Glutamatergic neuron (in vitro differentiated cells): ENCODE measurements around the gene TSPO. TPM values are rescaled to one million over a fixed set of nuclear protein-coding genes. Genes with fewer than 3 reads are reported as not detected.

Experiments
- DNase-seq: peaks from one replicate; pipeline ENCODE4 v3.0.0; 2022
- H3K27ac Mint-ChIP-seq: one replicate; pipeline ENCODE4 v1.8.0; 2020; ENCODE audit warnings: mild to moderate bottlenecking, mixed read lengths, inconsistent platforms; ENCODE audit not compliant: unreplicated experiment
- H3K27me3 Mint-ChIP-seq: one replicate; pipeline ENCODE4 v1.8.0; 2020; ENCODE audit warnings: mild to moderate bottlenecking, moderate library complexity, mixed read lengths, inconsistent platforms; ENCODE audit not compliant: unreplicated experiment
- H3K36me3 Mint-ChIP-seq: one replicate; pipeline ENCODE4 v1.8.0; 2020; ENCODE audit warnings: mild to moderate bottlenecking, mixed read lengths, inconsistent platforms; ENCODE audit not compliant: unreplicated experiment
- H3K4me1 Mint-ChIP-seq: one replicate; pipeline ENCODE4 v1.8.0; 2020; ENCODE audit warnings: mild to moderate bottlenecking, low read depth, mixed read lengths, inconsistent platforms; ENCODE audit not compliant: unreplicated experiment
- H3K4me3 Mint-ChIP-seq: one replicate; pipeline ENCODE4 v1.8.0; 2020; ENCODE audit warnings: mild to moderate bottlenecking, mixed read lengths, inconsistent platforms; ENCODE audit not compliant: unreplicated experiment
- H3K9me3 Mint-ChIP-seq: one replicate; pipeline ENCODE4 v1.8.0; 2020; ENCODE audit warnings: mild to moderate bottlenecking, moderate library complexity, mixed read lengths, inconsistent platforms; ENCODE audit not compliant: unreplicated experiment
- CTCF ChIP-seq: fragments of 200-600 bp; sonication (generic); IDR thresholded peaks from one replicate; pipeline ENCODE4 v1.5.0; 2021; ENCODE audit not compliant: partially characterized antibody, unreplicated experiment
- total RNA-seq: library from RNA; stranded (reverse); fragmentation: NEBNext Ultra II Directional; extraction: Animal tissue kit (Norgen Biotek cat#: 25700); gene quantifications from one replicate; pipeline ENCODE4 v1.2.1, GENCODE V29; 2021; ENCODE audit not compliant: unreplicated experiment

The TSPO gene
- total RNA-seq, 1 donor from 2014 or later: 4.0 TPM

GRCh38 chr22:43131773-43132501, 19.4 kb upstream of the TSPO start:
- H3K27me3 Mint-ChIP-seq: peaks cover 6% of the 10 kb centered on the region
- H3K27ac Mint-ChIP-seq: no peak overlapping the region
- H3K9me3 Mint-ChIP-seq: peaks cover 2% of the 10 kb centered on the region
- TF ChIP-seq CTCF: no peak
- DNase-seq: no peak
- H3K4me1 Mint-ChIP-seq: no peaks in the 10 kb centered on the region
- H3K4me3 Mint-ChIP-seq: no peak overlapping the region
- H3K36me3 Mint-ChIP-seq: no peaks in the 10 kb centered on the region

- no peak for TF ChIP-seq CTCF
- no peak for DNase-seq
- Mint-ChIP-seq H3K4me3 (no peak overlapping the region), H3K27me3 (peaks cover 8% of the 10 kb centered on the region), H3K36me3 (no peaks in the 10 kb centered on the region), H3K4me1 (no peaks in the 10 kb centered on the region), H3K27ac (no peak overlapping the region), H3K9me3 (peaks cover 2% of the 10 kb centered on the region)
Observed at GRCh38 chr22:43133401-43133800, 18.0 kb upstream of the TSPO start.

- H3K27me3 Mint-ChIP-seq: peaks cover 5% of the 10 kb centered on the region
- no peak for DNase-seq
- no peaks in the 10 kb centered on the region for H3K4me1 Mint-ChIP-seq
- H3K36me3 Mint-ChIP-seq: no peaks in the 10 kb centered on the region
- H3K9me3 Mint-ChIP-seq: peaks cover 2% of the 10 kb centered on the region
- no peak for TF ChIP-seq CTCF
- H3K27ac Mint-ChIP-seq: no peak overlapping the region
- H3K4me3 Mint-ChIP-seq: no peak overlapping the region
Observed at GRCh38 chr22:43134553-43134952, 16.8 kb upstream of the TSPO start.

- Mint-ChIP-seq H3K9me3 (peaks cover 2% of the 10 kb centered on the region), H3K36me3 (no peaks in the 10 kb centered on the region), H3K27me3 (peaks cover 5% of the 10 kb centered on the region), H3K27ac (no peak overlapping the region), H3K4me1 (no peaks in the 10 kb centered on the region), H3K4me3 (no peak overlapping the region)
- DNase-seq: no peak
- no peak for TF ChIP-seq CTCF
Observed at GRCh38 chr22:43135565-43135964, 15.8 kb upstream of the TSPO start.

GRCh38 chr22:43136255-43136654, 15.1 kb upstream of the TSPO start:
- H3K9me3 Mint-ChIP-seq: peaks cover 2% of the 10 kb centered on the region
- DNase-seq: peak; percentile 71
- no peaks in the 10 kb centered on the region for H3K36me3 Mint-ChIP-seq
- no peak overlapping the region for H3K4me3 Mint-ChIP-seq
- H3K27ac Mint-ChIP-seq: peak overlapping the region; percentile 68
- peak; percentile 71 for TF ChIP-seq CTCF
- H3K27me3 Mint-ChIP-seq: peaks cover 5% of the 10 kb centered on the region
- H3K4me1 Mint-ChIP-seq: no peaks in the 10 kb centered on the region
